K562 (cell line): Measurements from ENCODE around the gene PSMD13. TPM values are rescaled to one million over a fixed set of nuclear protein-coding genes. Genes with fewer than 3 reads are reported as not detected.
A peak's percentile ranks its signal among the peaks of the same experiment; 100 is the strongest.

Experiments
- CBX3 ChIP-seq, 2 experiments: IDR thresholded peaks; 1 replicate in 1 of 2; 2 replicates in 1 of 2; pipeline ENCODE4 v1.6.1; 2012; ENCODE audit warnings: inconsistent platforms in 2 of 2, low read length in 2 of 2, borderline replicate concordance in 1 of 2, control low read depth in 1 of 2
- CHD2 ChIP-seq: IDR thresholded peaks from 2 replicates; pipeline ENCODE4 v1.6.1; 2011; ENCODE audit warnings: low read depth, low read length
- E2F4 ChIP-seq: sonication (generic); formaldehyde crosslinking; IDR thresholded peaks from 2 replicates; pipeline ENCODE4 v1.8.0; 2022; ENCODE audit warnings: mild to moderate bottlenecking, low read depth, missing genetic modification reagents
- ESRRB ChIP-seq: fragments of 250-450 bp; sonication (Bioruptor Pico); IDR thresholded peaks from 2 replicates; pipeline ENCODE4 v1.5.0; 2020; ENCODE audit warnings: mild to moderate bottlenecking, moderate library complexity, borderline replicate concordance
- FOXP1 ChIP-seq: sonication (generic); formaldehyde crosslinking; IDR thresholded peaks from 2 replicates; pipeline ENCODE4 v1.8.0; 2022; ENCODE audit warnings: mild to moderate bottlenecking, missing genetic modification reagents
- GMEB1 ChIP-seq: fragments of 250-450 bp; sonication (Bioruptor Pico); IDR thresholded peaks from 2 replicates; pipeline ENCODE4 v1.4.0; 2020; ENCODE audit warnings: mild to moderate bottlenecking
- HNRNPLL ChIP-seq: fragments of 200-400 bp; formaldehyde crosslinking; IDR thresholded peaks from 2 replicates; pipeline ENCODE4 v1.6.1; 2017; ENCODE audit warnings: low read length, low read depth, mild to moderate bottlenecking; ENCODE audit not compliant: poor library complexity, severe bottlenecking
- HSF4 ChIP-seq: fragments of 250-450 bp; sonication (Bioruptor Pico); IDR thresholded peaks from 2 replicates; pipeline ENCODE4 v2.1.2; 2022; ENCODE audit warnings: mild to moderate bottlenecking, moderate library complexity, borderline replicate concordance
- ILK ChIP-seq: fragments of 450-650 bp; IDR thresholded peaks from 2 replicates; pipeline ENCODE4 v1.6.1; 2016; ENCODE audit warnings: missing genetic modification characterization, low read depth, mild to moderate bottlenecking, missing compliant biosample characterization, moderate library complexity, borderline replicate concordance
- KAT7 ChIP-seq: sonication (generic); formaldehyde crosslinking; IDR thresholded peaks from 2 replicates; pipeline ENCODE4 v1.8.0; 2022; ENCODE audit warnings: missing genetic modification reagents, mild to moderate bottlenecking, borderline replicate concordance
- LARP7 ChIP-seq: fragments of 450-650 bp; IDR thresholded peaks from 2 replicates; pipeline ENCODE4 v1.6.1; 2016
- NFATC3 ChIP-seq: fragments of 450-650 bp; IDR thresholded peaks from 2 replicates; pipeline ENCODE4 v1.6.1; 2017; ENCODE audit warnings: mild to moderate bottlenecking
- NR1H2 ChIP-seq: sonication (generic); formaldehyde crosslinking; IDR thresholded peaks from 2 replicates; pipeline ENCODE4 v1.4.0; 2020; ENCODE audit warnings: mild to moderate bottlenecking, missing genetic modification reagents
- POLR2A ChIP-seq: fragments of 450-650 bp; conservative IDR thresholded peaks from 2 replicates; pipeline ENCODE4 v1.6.1; 2016
- PTBP1 ChIP-seq: fragments of 200-400 bp; formaldehyde crosslinking; IDR thresholded peaks from 2 replicates; pipeline ENCODE4 v1.6.1; 2017; ENCODE audit warnings: low read depth, low read length
- TAF9B ChIP-seq: fragments of 450-650 bp; IDR thresholded peaks from 2 replicates; pipeline ENCODE4 v1.6.1; 2018; ENCODE audit warnings: mild to moderate bottlenecking; ENCODE audit not compliant: partially characterized antibody
- TCF7 ChIP-seq: sonication (generic); IDR thresholded peaks from 2 replicates; pipeline ENCODE4 v1.6.1; 2016; ENCODE audit warnings: antibody characterized with exemption, borderline replicate concordance
- YY1 ChIP-seq, 3 experiments: IDR thresholded peaks; 2 replicates each; pipeline ENCODE4 v1.6.1; 2011; ENCODE audit warnings: low read length in 2 of 3, mild to moderate bottlenecking in 2 of 3, moderate library complexity in 2 of 3, borderline replicate concordance in 1 of 3, control low read depth in 1 of 3, low read depth in 1 of 3; ENCODE audit not compliant: insufficient read depth in 3 of 3, insufficient replicate concordance in 2 of 3, control insufficient read depth in 1 of 3, insufficient read length in 1 of 3; ENCODE audit errors: extremely low read depth in 1 of 3
- ZBTB9 ChIP-seq: fragments of 450-650 bp; formaldehyde crosslinking; IDR thresholded peaks from 2 replicates; pipeline ENCODE4 v1.4.0; 2020; ENCODE audit warnings: mild to moderate bottlenecking, moderate library complexity
- ZC3H11A ChIP-seq: IDR thresholded peaks from 2 replicates; pipeline ENCODE4 v1.6.1; 2012; ENCODE audit warnings: low read depth, low read length, improper control_type of control experiment
- polyA plus RNA-seq, 8 experiments: library from polyadenylated mRNA; depleted of rRNA in 4 of 8; stranded (reverse) in 5 of 8; unstranded in 3 of 8; fragments of >200 nt; fragmentation: Nextera tagmentation in 2 of 8; fragmentation: Illumina TruSeq in 1 of 8; extraction: Ambion mirVana in 2 of 8; extraction: Trizol in 1 of 8; gene quantifications; 2 replicates each; pipeline versions ENCODE4 v1.2.1 to v1.2.3, GENCODE V29; 2011 to 2014; ENCODE audit warnings: inconsistent platforms in 1 of 8, missing spikeins in 1 of 8
- total RNA-seq, 7 experiments: library from RNA; depleted of rRNA in 6 of 7; stranded (reverse); fragments of >200 nt in 6 of 7; fragmentation: Illumina TruSeq in 2 of 7; extraction: Trizol in 2 of 7; gene quantifications; 2 replicates each; pipeline versions ENCODE4 v1.2.1 to v1.2.3, GENCODE V29; 2011 to 2021; ENCODE audit warnings: low replicate concordance in 1 of 7
- TF ChIP-seq, protein P1 (sequence below): sonication (generic); formaldehyde crosslinking; IDR thresholded peaks from 2 replicates; pipeline ENCODE4 v1.8.0; 2022; ENCODE audit warnings: missing genetic modification reagents, mild to moderate bottlenecking, borderline replicate concordance

Gene PSMD13
- total and polyA plus RNA-seq, 9 of the 15 experiments (the other 6 are each of a cell fraction or from before 2014, with no cell fraction given) = 185 to 383 (median 267) TPM

GRCh38 chr11:297586-298405 is 61.0 kb downstream of the PSMD13 start (continued):
- TF ChIP-seq GMEB1 (CRISPR knock-in tag) (no peak), KAT7 (CRISPR knock-in tag) (no peak), E2F4 (CRISPR knock-in tag) (no peak), LARP7 (no peak), ZBTB9 (CRISPR knock-in tag) (no peak), POLR2A (peak; percentile 51; the same call in 1 of the 2 replicates), TCF7 (peak; percentile 95; the same call in 1 of the 2 replicates), PTBP1 (no peak), NFATC3 (no peak), ILK (no peak), CBX3 (IDR thresholded peaks at IDR 0.05; ENCODE audit: borderline replicate concordance in 1 of 2, low read length in 2 of 2) (no peak), YY1 (IDR thresholded peaks at IDR 0.05; ENCODE audit: borderline replicate concordance in 1 of 3, control insufficient read depth in 1 of 3, extremely low read depth in 1 of 3, insufficient read depth in 3 of 3, insufficient read length in 1 of 3, insufficient replicate concordance in 2 of 3, low read depth in 1 of 3, low read length in 2 of 3) (no peak), HSF4 (CRISPR knock-in tag) (no peak), FOXP1 (CRISPR knock-in tag) (peak; percentile 45; the same call in 1 of the 2 replicates), ZC3H11A (no peak), ESRRB (CRISPR knock-in tag) (no peak), NR1H2 (no peak), CHD2 (no peak), TAF9B (no peak), HNRNPLL (no peak)
- TF ChIP-seq, protein P1, sequence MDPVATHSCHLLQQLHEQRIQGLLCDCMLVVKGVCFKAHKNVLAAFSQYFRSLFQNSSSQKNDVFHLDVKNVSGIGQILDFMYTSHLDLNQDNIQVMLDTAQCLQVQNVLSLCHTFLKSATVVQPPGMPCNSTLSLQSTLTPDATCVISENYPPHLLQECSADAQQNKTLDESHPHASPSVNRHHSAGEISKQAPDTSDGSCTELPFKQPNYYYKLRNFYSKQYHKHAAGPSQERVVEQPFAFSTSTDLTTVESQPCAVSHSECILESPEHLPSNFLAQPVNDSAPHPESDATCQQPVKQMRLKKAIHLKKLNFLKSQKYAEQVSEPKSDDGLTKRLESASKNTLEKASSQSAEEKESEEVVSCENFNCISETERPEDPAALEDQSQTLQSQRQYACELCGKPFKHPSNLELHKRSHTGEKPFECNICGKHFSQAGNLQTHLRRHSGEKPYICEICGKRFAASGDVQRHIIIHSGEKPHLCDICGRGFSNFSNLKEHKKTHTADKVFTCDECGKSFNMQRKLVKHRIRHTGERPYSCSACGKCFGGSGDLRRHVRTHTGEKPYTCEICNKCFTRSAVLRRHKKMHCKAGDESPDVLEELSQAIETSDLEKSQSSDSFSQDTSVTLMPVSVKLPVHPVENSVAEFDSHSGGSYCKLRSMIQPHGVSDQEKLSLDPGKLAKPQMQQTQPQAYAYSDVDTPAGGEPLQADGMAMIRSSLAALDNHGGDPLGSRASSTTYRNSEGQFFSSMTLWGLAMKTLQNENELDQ (CRISPR knock-in tag) = no peak
